NCI-H1048 (cell line): Measurements from ENCODE around the gene CASQ2.
"Not testable (repeated sequence)": the region's sequence is repeated elsewhere in the genome, so short reads cannot be mapped to it uniquely, and the experiment has no call there.

Source experiments
- DNase-seq: peaks from one replicate; lab custom pipeline; 2025; lab: John Stamatoyannopoulos, UW

CASQ2 gene

GRCh38 chr1:115780655-115781054, 12.1 kb upstream of the CASQ2 start:
- DNase-seq = not testable (repeated sequence)

- not testable (repeated sequence) for DNase-seq
These were observed 10.6 kb upstream of the CASQ2 start for GRCh38 chr1:115779075-115779474.

- peak; percentile 61 for DNase-seq
These were observed 3.4 kb upstream of the CASQ2 start for GRCh38 chr1:115771847-115772457.

- no peak for DNase-seq
These were observed 2.8 kb upstream of the CASQ2 start for GRCh38 chr1:115771094-115771846.

GRCh38 chr1:115767403-115767802, 1.1 kb downstream of the CASQ2 start:
- DNase-seq = no peak

GRCh38 chr1:115765091-115765490, 3.4 kb downstream of the CASQ2 start:
- DNase-seq = no peak

- no peak for DNase-seq
These were observed 4.0 kb downstream of the CASQ2 start for GRCh38 chr1:115764541-115764940.

GRCh38 chr1:115762779-115763178, 5.7 kb downstream of the CASQ2 start:
- no peak for DNase-seq

GRCh38 chr1:115761601-115762302, 6.8 kb downstream of the CASQ2 start:
- no peak for DNase-seq

GRCh38 chr1:115757856-115758255, 10.7 kb downstream of the CASQ2 start:
- DNase-seq = no peak

GRCh38 chr1:115757326-115757725, 11.2 kb downstream of the CASQ2 start:
- no peak for DNase-seq

- DNase-seq = no peak
These were observed 12.8 kb downstream of the CASQ2 start for GRCh38 chr1:115755456-115756370.

- DNase-seq = no peak
These were observed 14.7 kb downstream of the CASQ2 start for GRCh38 chr1:115753830-115754229.

GRCh38 chr1:115753361-115753760, 15.2 kb downstream of the CASQ2 start:
- no peak for DNase-seq

- no peak for DNase-seq
These were observed 19.9 kb downstream of the CASQ2 start for GRCh38 chr1:115748401-115749150.

GRCh38 chr1:115746021-115746690, 22.4 kb downstream of the CASQ2 start:
- no peak for DNase-seq

- no peak for DNase-seq
These were observed 23.8 kb downstream of the CASQ2 start for GRCh38 chr1:115744646-115745275.

GRCh38 chr1:115740811-115741210, 27.7 kb downstream of the CASQ2 start:
- no peak for DNase-seq

- no peak for DNase-seq
These were observed 36.2 kb downstream of the CASQ2 start for GRCh38 chr1:115732316-115732715.

- no peak for DNase-seq
These were observed 38.8 kb downstream of the CASQ2 start for GRCh38 chr1:115729756-115730155.
